Activated gamma-delta T cell treated with anti-CD3 and anti-CD28 coated beads, Interleukin-2, amount 50 U/mL, for 16 hours (primary cell): ENCODE results near the gene CARD9.

ENCODE experiments used
- DNase-seq: peaks from one replicate; pipeline ENCODE4 v3.0.0-alpha.2; 2020; ENCODE audit warnings: low read depth

CARD9 gene

GRCh38 chr9:136401173-136401922 is 27.9 kb upstream of the CARD9 start:
- DNase-seq = no peak

- peak; percentile 80 for DNase-seq
Observed at GRCh38 chr9:136400038-136400834, 26.8 kb upstream of the CARD9 start, which contains the start of gene SNAPC4. Gene SNAPC4 (minus strand): TSS chr9:136400170. CDS start chr9:136398428, 1,742 bp downstream.

- DNase-seq = no peak
Observed at GRCh38 chr9:136399176-136400037, 25.9 kb upstream of the CARD9 start.

DNA sequence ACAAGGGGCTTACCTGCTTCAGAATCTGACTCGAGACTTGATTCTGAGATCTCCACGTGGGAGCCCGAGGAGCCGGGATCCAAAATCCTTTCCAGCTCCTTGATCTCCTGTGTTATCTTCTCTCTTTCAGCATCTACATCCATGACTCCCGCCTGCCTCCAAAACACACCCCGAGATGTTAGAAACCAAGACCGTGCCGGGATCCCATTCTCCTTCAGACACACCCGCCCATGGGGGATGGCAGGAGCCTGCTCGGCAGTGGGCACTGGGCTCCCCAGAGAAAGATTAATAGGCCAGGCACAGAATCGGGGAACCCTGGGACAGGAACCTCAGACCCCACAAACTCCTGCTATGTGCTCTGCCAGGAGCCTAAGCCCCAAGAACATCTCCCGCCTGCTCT is 24.8 kb upstream of the CARD9 start:
- DNase-seq = no peak

GRCh38 chr9:136397643-136398042 is 24.2 kb upstream of the CARD9 start:
- DNase-seq = no peak

DNA sequence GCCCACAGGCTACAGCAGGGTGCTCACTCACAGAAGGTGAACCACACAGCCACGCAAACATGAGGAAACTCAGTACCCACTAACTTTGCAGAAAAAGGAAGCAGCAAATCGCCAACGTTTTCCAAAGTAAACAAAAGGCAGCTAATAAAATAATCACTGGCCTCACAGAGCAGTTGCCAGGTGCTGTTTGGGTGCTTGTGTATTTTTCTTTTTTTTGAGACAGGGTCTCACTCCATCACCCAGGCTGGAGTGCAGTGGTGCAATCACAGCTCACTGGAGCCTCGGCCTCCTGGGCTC is 22.7 kb upstream of the CARD9 start:
- no peak for DNase-seq

DNA sequence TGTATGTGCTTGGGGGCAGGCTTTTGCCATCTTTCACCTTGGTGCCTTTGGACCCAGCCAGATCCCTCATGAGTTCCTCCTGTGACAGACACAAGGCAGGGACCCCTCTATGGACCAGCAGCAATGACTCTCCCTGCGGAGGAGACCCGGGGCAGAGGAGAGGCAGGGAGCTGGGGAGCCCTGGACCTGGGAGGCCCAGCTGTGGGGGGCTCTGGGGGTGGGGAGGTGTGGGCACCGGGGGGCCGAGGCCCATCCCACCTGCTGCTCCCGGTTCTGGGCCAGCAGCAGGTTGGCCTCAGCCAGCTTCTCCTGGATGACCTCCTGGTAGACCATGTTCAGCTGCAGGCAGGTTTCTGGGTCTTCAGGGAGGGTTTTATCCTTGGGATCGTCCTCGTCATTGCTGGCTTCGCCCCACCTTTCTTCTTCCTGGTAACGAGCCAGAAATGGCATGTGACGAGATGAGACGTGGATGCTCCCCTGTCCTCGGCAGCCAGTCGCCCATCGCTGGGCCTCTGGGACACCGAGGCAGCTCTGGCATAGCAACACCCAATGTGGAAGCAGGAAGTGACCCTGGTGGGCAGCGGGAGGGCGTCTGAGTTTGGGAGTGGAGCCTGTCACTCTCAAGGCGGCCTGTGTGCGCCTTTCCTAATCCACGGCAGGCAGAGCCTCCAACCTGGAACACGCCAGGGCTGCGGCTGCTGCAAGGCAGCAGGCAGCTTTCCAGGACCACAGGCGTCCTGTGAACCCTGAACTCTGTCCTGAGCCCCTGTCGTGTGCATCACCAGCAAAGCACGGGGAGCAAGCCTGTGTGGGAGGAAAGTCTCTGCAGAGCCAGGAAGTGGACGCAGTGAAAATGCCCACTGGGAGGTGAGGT is 22.1 kb upstream of the CARD9 start:
- DNase-seq = no peak

- DNase-seq = no peak
Observed at GRCh38 chr9:136395020-136395340, 21.5 kb upstream of the CARD9 start.

DNA sequence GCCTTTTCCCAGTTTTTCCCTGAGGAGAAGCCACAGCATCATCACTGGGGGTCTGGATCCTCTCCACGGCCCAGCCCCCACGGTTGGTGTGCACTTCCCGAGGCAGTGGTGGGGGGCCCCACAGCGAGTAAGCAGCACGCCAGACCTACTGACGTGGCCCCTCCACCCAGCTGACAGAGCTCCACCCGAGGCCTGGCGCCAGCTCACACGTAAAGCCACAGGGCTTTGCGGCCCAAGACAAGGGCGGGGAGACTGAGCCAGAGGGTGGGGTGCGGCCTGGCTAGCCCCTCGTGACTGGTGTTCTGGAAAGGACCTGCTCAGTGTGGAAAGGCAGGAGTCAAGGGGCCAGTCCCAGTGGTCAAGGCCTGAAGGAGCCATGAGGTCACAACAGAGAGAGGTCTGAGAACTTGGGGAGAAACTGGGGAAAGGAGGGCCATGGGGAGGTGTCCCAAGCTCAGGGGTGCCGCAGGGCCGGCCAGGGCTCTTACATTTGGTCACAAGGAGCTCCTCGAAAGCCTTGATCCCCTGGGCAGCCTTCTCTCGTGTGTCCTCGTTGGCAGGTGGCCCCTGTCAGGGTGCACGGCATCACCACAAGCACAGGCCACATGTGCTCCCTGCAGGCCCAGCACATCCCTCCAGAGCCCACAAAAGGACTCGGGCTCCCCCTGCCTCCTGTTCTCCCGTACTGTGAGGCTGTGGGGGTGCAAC is 21.0 kb upstream of the CARD9 start:
- DNase-seq = no peak

GRCh38 chr9:136393531-136393930 is 20.1 kb upstream of the CARD9 start:
- no peak for DNase-seq

DNA sequence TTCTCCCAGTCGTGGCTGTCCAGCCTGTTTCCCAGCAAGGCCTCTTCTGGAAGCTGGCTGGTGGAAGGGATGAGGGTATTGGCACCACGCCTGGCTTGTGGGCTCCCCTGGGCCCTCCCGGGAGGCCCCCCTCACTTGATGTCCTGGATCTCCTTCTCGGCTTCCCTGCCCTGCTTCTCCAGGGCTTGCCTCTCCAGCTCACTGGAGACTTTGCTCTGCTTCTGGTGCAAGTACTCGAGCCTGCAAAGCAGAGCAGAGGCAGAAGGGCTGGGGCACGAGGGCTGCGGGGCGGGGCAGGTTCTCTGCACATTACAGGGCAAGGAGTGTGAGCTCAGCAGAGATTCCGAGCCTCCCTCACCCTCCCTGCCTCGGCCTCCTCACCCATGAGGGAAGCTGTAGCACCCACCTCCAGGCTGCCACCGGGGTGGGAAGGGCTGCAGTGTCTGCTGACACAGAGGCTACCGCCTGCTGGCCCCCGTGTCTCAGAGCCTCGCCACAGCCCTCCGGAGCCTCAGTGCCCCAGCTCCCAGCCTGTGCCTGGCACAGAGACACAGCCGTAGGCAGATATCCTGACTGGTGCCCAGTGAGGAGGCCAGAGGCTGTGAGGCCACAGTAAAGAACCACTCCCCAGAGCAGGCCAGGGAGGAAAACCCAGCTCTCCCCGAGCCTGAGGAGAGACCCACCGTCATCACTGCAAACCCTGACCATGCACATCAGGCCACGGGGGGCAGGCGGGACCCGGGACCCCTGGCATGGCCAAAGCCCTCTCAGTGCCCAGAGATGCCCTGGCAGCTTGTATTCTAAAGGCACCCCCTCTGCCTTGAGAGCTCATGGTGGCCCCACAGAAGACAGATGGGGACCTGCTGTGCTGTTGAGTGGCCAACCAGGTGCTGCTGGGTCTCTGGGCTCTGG is 19.3 kb upstream of the CARD9 start:
- no peak for DNase-seq

GRCh38 chr9:136391737-136392537 is 18.5 kb upstream of the CARD9 start:
- no peak for DNase-seq

- no peak for DNase-seq
Observed at GRCh38 chr9:136389396-136389795, 15.9 kb upstream of the CARD9 start.

DNA sequence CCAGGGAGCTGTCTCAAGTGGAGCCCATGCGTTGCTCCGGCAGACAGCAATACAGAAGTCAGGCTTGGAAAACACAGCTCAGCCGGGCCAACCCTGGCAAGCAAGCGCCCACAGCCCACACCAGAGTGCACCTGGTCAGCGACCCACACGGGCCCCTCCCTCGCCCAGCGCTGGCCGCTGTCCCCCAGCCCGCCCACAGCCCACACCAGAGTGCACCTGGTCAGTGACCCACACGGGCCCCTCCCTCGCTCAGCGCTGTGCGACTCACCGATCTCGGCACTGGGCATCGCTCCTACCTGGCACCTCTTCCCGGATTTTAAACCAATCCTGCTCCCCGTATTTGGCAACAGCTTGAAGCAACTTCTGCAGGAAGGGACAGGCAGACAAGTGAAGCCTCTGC is 13.7 kb upstream of the CARD9 start:
- DNase-seq = no peak

DNA sequence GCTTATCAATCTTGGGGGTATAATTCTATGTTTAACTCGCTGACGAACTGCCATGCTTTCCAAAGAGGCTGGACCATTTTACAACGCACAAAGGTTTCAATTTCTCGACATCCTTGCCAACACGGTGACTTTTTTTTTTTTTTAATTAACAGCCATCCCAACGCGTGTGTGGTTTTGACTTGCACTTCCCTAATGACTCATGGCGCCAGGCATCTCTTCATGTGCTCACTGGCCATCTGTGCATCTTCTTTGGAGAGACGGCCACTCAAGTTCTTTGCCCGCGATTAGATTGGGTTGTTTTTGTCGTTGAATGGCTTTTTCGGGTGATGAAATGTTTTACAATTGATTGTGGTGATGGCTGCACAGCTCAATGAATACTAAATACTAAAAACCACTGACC is 12.5 kb upstream of the CARD9 start:
- no peak for DNase-seq

GRCh38 chr9:136385015-136385414 is 11.5 kb upstream of the CARD9 start:
- DNase-seq = peak; percentile 25

DNA sequence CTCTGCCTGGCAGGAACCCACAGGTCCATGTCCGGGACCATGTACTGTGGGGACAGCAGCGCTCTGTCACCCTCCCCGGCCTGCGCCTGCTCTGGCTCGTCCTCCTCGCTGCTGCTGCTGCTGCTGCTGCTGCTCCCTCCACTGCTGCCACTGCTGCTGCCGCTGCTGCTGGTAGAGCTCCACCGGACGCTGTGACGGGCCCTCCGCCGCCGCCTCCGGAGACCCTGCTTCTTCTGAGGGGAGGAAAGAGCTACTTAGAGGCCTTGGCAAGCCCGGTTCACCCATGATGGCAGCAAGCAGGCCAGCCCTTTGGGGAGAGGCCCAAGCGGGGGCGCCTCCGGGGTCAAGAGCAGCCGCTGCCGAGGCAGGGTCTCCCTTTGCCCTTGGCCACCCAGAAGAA is 10.0 kb upstream of the CARD9 start:
- DNase-seq = no peak

- DNase-seq = no peak
Observed at GRCh38 chr9:136381966-136382513, 8.6 kb upstream of the CARD9 start.

DNA sequence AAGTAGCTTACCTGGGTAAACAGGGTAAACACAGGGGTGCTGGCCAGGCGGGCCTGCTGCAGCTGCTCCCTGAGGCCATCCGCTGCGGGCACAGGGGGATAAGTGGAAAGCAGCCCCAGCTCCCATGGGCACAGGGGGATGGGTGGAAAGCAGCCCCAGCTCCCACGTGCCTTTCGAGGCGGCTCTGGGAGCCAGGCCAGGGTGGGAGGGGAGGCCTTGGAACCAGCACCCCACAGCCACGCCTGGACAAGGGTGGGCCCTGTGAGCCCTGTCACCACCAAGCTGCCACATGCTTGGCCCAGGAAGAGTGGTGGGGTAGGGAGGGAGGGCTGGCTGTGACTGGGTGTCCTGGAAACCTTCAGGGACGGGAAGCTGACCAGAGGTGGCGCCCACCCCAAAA is 7.8 kb upstream of the CARD9 start:
- no peak for DNase-seq
